ENCODE data around the gene SLC10A7. TPM values are rescaled to one million over a fixed set of nuclear protein-coding genes. Genes with fewer than 3 reads are reported as not detected.

SLC10A7 gene
- total and polyA plus RNA-seq, 2 experiments from 2014 or later = 1.9 to 2.9 TPM

DNA sequence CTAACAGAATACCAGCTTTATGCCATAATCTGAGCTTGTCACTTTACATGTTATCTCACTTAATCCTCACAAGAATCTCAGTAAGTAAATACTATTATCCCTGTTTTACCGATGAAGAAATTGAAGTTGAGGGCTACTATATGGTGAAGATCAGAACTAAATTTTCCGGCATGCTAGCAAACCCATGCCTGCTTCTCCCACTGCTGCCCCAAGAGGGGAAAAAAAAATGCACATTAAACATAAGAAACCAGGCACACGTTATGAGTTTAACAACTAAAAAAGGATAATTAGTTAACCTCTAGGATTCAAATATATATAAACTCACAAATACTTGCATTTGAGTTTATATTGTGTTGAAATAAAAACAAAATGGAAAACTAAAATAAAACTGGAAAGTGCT lies 10.8 kb downstream of the SLC10A7 start:
- Histone ChIP-seq H3K4me3 (no peak overlapping the region), H3K27me3 (no peaks in the 10 kb centered on the region), H3K36me3 (no peaks in the 10 kb centered on the region), H3K27ac (no peak overlapping the region), H3K9me3 (ENCODE audit: low read depth) (no peaks in the 10 kb centered on the region), H3K4me1 (ENCODE audit: low read depth) (no peaks in the 10 kb centered on the region)
- no peak for DNase-seq (ENCODE audit: low read depth in 1 of 2, low spot score in 1 of 2)
- TF ChIP-seq, protein P1, sequence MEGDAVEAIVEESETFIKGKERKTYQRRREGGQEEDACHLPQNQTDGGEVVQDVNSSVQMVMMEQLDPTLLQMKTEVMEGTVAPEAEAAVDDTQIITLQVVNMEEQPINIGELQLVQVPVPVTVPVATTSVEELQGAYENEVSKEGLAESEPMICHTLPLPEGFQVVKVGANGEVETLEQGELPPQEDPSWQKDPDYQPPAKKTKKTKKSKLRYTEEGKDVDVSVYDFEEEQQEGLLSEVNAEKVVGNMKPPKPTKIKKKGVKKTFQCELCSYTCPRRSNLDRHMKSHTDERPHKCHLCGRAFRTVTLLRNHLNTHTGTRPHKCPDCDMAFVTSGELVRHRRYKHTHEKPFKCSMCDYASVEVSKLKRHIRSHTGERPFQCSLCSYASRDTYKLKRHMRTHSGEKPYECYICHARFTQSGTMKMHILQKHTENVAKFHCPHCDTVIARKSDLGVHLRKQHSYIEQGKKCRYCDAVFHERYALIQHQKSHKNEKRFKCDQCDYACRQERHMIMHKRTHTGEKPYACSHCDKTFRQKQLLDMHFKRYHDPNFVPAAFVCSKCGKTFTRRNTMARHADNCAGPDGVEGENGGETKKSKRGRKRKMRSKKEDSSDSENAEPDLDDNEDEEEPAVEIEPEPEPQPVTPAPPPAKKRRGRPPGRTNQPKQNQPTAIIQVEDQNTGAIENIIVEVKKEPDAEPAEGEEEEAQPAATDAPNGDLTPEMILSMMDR (IDR thresholded peaks at IDR 0.05; ENCODE audit: low read depth, low read length) = peak; percentile 35

DNA sequence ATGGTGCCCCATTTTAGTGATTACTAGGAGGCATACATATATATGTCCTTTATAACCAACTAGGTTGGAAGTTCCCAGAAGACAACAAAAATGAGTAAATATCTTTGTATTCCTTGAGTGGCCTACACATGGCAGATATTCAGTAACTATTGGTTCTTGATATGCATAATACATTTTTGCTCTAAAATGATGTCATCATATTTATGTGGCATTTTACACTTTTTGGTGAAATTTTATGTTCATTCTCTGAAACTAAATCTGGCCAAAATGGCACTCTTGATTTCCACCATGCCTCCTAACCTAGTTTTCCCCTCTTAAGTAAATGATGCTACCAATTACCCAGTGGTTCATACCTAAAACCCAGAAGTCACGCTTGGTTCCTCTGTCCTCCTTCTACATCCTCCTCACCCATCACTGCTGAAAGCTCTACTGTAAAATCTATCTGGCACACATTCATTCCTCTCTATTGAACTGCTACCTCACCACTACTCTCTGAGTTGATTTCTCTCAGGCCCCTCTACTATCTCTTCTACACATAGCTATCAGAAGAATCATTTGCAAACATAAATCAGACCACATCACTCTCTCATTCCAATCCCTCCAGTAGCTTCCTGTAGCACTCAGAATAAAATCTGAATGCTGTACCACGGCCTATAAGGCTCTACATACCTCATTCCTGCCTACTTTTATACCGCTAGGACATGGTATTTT lies 13.4 kb downstream of the SLC10A7 start:
- no peaks in the 10 kb centered on the region for H3K27me3 ChIP-seq
- TF ChIP-seq, protein P1 (IDR thresholded peaks at IDR 0.05; ENCODE audit: low read depth, low read length) = no peak
- no peaks in the 10 kb centered on the region for H3K4me1 ChIP-seq (ENCODE audit: low read depth)
- H3K27ac ChIP-seq = no peak overlapping the region
- H3K36me3 ChIP-seq = no peaks in the 10 kb centered on the region
- H3K9me3 ChIP-seq (ENCODE audit: low read depth) = no peaks in the 10 kb centered on the region
- no peak for DNase-seq (ENCODE audit: low read depth in 1 of 2, low spot score in 1 of 2)
- H3K4me3 ChIP-seq = no peak overlapping the region

DNA sequence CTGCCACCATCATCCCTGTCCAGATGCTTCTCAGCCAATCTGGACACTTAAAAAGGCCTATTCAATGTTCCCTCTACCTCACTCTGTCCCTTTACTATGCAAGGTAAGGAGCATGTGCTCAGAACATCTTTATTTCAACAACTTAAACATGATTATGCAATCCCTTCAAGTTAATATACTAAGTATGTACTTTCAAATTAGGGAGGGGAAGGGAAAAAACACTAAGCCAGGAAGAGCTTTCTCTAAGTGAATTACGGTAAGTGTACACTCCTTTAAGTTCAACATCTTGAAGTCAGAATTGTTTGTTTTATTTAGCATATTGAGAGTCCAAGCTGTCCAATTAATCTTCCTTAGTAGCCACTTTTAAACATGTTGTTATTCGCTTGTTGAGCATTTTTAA lies 14.1 kb downstream of the SLC10A7 start:
- H3K36me3 ChIP-seq = no peaks in the 10 kb centered on the region
- no peaks in the 10 kb centered on the region for H3K4me1 ChIP-seq (ENCODE audit: low read depth)
- no peaks in the 10 kb centered on the region for H3K9me3 ChIP-seq (ENCODE audit: low read depth)
- TF ChIP-seq, protein P1 (IDR thresholded peaks at IDR 0.05; ENCODE audit: low read depth, low read length) = no peak
- H3K4me3 ChIP-seq = no peak overlapping the region
- no peak for DNase-seq (ENCODE audit: low read depth in 1 of 2, low spot score in 1 of 2)
- no peak overlapping the region for H3K27ac ChIP-seq
- H3K27me3 ChIP-seq = no peaks in the 10 kb centered on the region

DNA sequence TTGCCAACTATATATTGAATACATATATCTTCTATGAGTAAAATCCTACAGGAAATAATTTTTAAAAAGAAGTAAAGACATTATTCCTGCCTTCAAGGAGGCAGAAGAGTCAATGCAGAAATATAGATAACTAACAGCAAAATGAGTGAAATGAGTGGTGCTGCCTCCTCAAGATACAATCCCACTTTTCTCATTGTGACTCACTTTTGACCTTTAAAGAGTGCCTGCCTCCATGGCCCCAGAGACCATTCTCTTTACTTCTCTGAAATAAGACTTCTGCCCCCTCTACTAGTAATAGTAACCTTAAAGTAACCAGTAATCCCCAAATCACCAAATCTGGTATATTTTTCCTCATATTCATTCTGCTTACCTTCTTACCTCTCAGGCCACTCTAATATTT lies 15.5 kb downstream of the SLC10A7 start:
- no peak for DNase-seq (ENCODE audit: low read depth in 1 of 2, low spot score in 1 of 2)
- no peaks in the 10 kb centered on the region for H3K4me1 ChIP-seq (ENCODE audit: low read depth)
- TF ChIP-seq, protein P1 (IDR thresholded peaks at IDR 0.05; ENCODE audit: low read depth, low read length) = no peak
- no peak overlapping the region for H3K4me3 ChIP-seq
- H3K9me3 ChIP-seq (ENCODE audit: low read depth) = no peaks in the 10 kb centered on the region
- H3K27me3 ChIP-seq = no peaks in the 10 kb centered on the region
- no peaks in the 10 kb centered on the region for H3K36me3 ChIP-seq
- H3K27ac ChIP-seq = no peak overlapping the region

DNA sequence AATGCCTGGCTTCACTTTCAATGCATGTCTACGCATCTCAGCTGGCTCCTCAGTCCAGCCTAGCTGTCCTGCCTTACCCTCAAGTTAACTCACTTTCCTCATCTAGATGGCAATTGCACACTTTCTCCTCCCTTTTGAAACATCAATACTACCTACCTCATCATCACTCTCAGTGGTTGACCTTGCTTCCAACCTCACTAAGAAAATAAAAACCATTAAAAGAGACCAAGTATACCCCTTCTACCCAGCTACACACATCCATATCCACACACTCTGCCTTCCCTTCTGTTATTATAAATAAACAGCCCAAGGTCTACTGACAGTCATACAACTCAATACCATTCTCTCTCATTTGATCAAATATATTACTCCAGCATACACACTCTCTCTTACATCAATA lies 21.5 kb downstream of the SLC10A7 start:
- TF ChIP-seq, protein P1 (IDR thresholded peaks at IDR 0.05; ENCODE audit: low read depth, low read length) = no peak
- H3K4me1 ChIP-seq (ENCODE audit: low read depth) = no peaks in the 10 kb centered on the region
- no peaks in the 10 kb centered on the region for H3K9me3 ChIP-seq (ENCODE audit: low read depth)
- no peaks in the 10 kb centered on the region for H3K36me3 ChIP-seq
- DNase-seq (ENCODE audit: low read depth in 1 of 2, low spot score in 1 of 2) = no peak
- H3K27me3 ChIP-seq = no peaks in the 10 kb centered on the region
- H3K4me3 ChIP-seq = no peak overlapping the region
- H3K27ac ChIP-seq = no peak overlapping the region

All from cardiac muscle cell (in vitro differentiated cells and primary cell).